Measurements from ENCODE around the gene F7.

DNA sequence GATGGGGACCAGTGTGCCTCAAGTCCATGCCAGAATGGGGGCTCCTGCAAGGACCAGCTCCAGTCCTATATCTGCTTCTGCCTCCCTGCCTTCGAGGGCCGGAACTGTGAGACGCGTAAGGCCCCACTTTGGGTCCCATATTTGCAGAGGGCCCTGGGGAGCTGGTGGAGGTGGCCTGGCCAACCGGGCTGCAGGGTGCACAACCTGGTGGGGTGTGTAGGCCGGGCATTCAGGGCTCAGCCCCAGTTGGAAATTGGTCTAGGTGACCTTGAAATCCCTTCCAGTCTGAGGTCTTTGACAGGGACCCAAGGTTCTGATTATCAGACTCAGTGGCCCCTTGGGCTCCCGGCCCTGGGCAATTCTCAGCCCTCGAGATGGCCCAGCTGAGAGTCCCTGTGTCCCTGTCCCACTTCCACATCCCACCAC lies 8.3 kb downstream of the F7 start:
- TF ChIP-seq, protein P1, sequence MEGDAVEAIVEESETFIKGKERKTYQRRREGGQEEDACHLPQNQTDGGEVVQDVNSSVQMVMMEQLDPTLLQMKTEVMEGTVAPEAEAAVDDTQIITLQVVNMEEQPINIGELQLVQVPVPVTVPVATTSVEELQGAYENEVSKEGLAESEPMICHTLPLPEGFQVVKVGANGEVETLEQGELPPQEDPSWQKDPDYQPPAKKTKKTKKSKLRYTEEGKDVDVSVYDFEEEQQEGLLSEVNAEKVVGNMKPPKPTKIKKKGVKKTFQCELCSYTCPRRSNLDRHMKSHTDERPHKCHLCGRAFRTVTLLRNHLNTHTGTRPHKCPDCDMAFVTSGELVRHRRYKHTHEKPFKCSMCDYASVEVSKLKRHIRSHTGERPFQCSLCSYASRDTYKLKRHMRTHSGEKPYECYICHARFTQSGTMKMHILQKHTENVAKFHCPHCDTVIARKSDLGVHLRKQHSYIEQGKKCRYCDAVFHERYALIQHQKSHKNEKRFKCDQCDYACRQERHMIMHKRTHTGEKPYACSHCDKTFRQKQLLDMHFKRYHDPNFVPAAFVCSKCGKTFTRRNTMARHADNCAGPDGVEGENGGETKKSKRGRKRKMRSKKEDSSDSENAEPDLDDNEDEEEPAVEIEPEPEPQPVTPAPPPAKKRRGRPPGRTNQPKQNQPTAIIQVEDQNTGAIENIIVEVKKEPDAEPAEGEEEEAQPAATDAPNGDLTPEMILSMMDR (IDR thresholded peaks at IDR 0.05): no peak
- TF ChIP-seq SIN3A (IDR thresholded peaks at IDR 0.05; ENCODE audit: borderline replicate concordance, insufficient read depth, low read depth, low read length) (no peak), POLR2AphosphoS5 (IDR thresholded peaks at IDR 0.05; ENCODE audit: low read depth, low read length) (no peak), TCF7L2 (IDR thresholded peaks at IDR 0.05; ENCODE audit: low read depth, low read length) (no peak)
- TF ChIP-seq, protein P2, sequence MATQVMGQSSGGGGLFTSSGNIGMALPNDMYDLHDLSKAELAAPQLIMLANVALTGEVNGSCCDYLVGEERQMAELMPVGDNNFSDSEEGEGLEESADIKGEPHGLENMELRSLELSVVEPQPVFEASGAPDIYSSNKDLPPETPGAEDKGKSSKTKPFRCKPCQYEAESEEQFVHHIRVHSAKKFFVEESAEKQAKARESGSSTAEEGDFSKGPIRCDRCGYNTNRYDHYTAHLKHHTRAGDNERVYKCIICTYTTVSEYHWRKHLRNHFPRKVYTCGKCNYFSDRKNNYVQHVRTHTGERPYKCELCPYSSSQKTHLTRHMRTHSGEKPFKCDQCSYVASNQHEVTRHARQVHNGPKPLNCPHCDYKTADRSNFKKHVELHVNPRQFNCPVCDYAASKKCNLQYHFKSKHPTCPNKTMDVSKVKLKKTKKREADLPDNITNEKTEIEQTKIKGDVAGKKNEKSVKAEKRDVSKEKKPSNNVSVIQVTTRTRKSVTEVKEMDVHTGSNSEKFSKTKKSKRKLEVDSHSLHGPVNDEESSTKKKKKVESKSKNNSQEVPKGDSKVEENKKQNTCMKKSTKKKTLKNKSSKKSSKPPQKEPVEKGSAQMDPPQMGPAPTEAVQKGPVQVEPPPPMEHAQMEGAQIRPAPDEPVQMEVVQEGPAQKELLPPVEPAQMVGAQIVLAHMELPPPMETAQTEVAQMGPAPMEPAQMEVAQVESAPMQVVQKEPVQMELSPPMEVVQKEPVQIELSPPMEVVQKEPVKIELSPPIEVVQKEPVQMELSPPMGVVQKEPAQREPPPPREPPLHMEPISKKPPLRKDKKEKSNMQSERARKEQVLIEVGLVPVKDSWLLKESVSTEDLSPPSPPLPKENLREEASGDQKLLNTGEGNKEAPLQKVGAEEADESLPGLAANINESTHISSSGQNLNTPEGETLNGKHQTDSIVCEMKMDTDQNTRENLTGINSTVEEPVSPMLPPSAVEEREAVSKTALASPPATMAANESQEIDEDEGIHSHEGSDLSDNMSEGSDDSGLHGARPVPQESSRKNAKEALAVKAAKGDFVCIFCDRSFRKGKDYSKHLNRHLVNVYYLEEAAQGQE (IDR thresholded peaks at IDR 0.05; ENCODE audit: insufficient read depth in 1 of 2, low read depth in 2 of 2, low read length in 1 of 2): no peak

All from Panc1 (cell line).